Spinal cord (tissue), 10 donors: ENCODE measurements around the gene SLC1A2. TPM values are rescaled to one million over a fixed set of nuclear protein-coding genes. Genes with fewer than 3 reads are reported as not detected.

ENCODE experiments used
- DNase-seq, 6 donors: peaks; one replicate each; pipeline versions ENCODE4 v3.0.0 to v3.0.0-alpha.2; 2013 to 2015; ENCODE audit warnings: low spot score in 6 of 6, low read depth in 4 of 6
- H3K27ac ChIP-seq: one replicate; pipeline ENCODE4 v1.5.1; 2013; ENCODE audit warnings: low read depth, low read length, control low read depth
- H3K27me3 ChIP-seq: one replicate; pipeline ENCODE4 v1.6.1; 2013; ENCODE audit warnings: low read length; ENCODE audit not compliant: control insufficient read depth, insufficient read depth
- H3K36me3 ChIP-seq: one replicate; pipeline ENCODE4 v1.6.1; 2013; ENCODE audit warnings: low read length; ENCODE audit not compliant: control insufficient read depth, insufficient read depth
- H3K4me1 ChIP-seq: one replicate; pipeline ENCODE4 v1.6.1; 2013; ENCODE audit warnings: low read length; ENCODE audit not compliant: control insufficient read depth, insufficient read depth
- H3K4me3 ChIP-seq: one replicate; pipeline ENCODE4 v1.5.1; 2013; ENCODE audit warnings: low read depth, low read length, control low read depth
- H3K9me3 ChIP-seq: one replicate; pipeline ENCODE4 v1.6.1; 2013; ENCODE audit warnings: low read length; ENCODE audit not compliant: control insufficient read depth, insufficient read depth
- WGBS: methylation state at CpG from one replicate; pipeline ENCODE4 v1.1.5; 2013; ENCODE audit warnings: missing lambda C conversion rate; ENCODE audit not compliant: insufficient coverage; 5-methylcytosine and 5-hydroxymethylcytosine counted together
- polyA plus RNA-seq, 2 donors: library from polyadenylated mRNA; unstranded; fragments of 120-200 nt; gene quantifications; one replicate each; pipeline ENCODE4 v1.2.1, GENCODE V29; 2013; ENCODE audit not compliant: insufficient read length in 2 of 2
- total RNA-seq, 2 donors: library from RNA; depleted of rRNA in 1 of 2; stranded (reverse); fragments of 120-200 nt in 1 of 2; fragments of >200 nt in 1 of 2; gene quantifications; one replicate each; pipeline versions ENCODE4 v1.2.3 to v1.2.4, GENCODE V29; 2013 to 2014
- donor health status: healthy.

The SLC1A2 gene
- total and polyA plus RNA-seq, 4 donors: 87.4 to 270 (median 196) TPM

GRCh38 chr11:35323076-35323868, 96.1 kb downstream of the SLC1A2 start:
- 80% methylated on average over 6 of the region's 9 CpGs for WGBS

GRCh38 chr11:35322318-35322979, 96.9 kb downstream of the SLC1A2 start:
- no peak for DNase-seq

More at GRCh38 chr11:35323076-35323868, 96.1 kb downstream of the SLC1A2 start:
- Histone ChIP-seq H3K27me3 (no peaks in the 10 kb centered on the region), H3K27ac (no peak overlapping the region), H3K9me3 (no peaks in the 10 kb centered on the region), H3K4me3 (no peak overlapping the region), H3K36me3 (no peaks in the 10 kb centered on the region), H3K4me1 (peaks cover 12% of the 10 kb centered on the region)
- DNase-seq: no peak

GRCh38 chr11:35321532-35322317, 97.6 kb downstream of the SLC1A2 start:
- Histone ChIP-seq H3K4me1 (peaks cover 12% of the 10 kb centered on the region), H3K27ac (no peak overlapping the region), H3K36me3 (peaks cover 6% of the 10 kb centered on the region), H3K4me3 (no peak overlapping the region), H3K9me3 (no peaks in the 10 kb centered on the region), H3K27me3 (no peaks in the 10 kb centered on the region)
- 68% methylated on average over 5 of the region's 11 CpGs for WGBS
- peak in 2 of 6 donors; percentile 50 to 55 for DNase-seq

More at GRCh38 chr11:35322318-35322979, 96.9 kb downstream of the SLC1A2 start:
- H3K9me3 ChIP-seq: no peaks in the 10 kb centered on the region
- H3K4me3 ChIP-seq: no peak overlapping the region
- no peak overlapping the region for H3K27ac ChIP-seq
- H3K36me3 ChIP-seq: peaks cover under 1% of the 10 kb centered on the region
- H3K27me3 ChIP-seq: no peaks in the 10 kb centered on the region
- H3K4me1 ChIP-seq: peaks cover 12% of the 10 kb centered on the region
- 86% methylated on average over 1 of the region's 3 CpGs for WGBS

GRCh38 chr11:35321111-35321510, 98.2 kb downstream of the SLC1A2 start:
- peaks cover 12% of the 10 kb centered on the region for H3K4me1 ChIP-seq
- WGBS: no CpG with 5 or more reads among the region's 2 CpGs

GRCh38 chr11:35318977-35319925, 100.1 kb downstream of the SLC1A2 start:
- Histone ChIP-seq H3K4me3 (no peak overlapping the region), H3K9me3 (no peaks in the 10 kb centered on the region), H3K27ac (peak overlapping the region; percentile 40), H3K36me3 (peaks cover 17% of the 10 kb centered on the region), H3K27me3 (no peaks in the 10 kb centered on the region), H3K4me1 (peaks cover 8% of the 10 kb centered on the region)
- WGBS: no CpG with 5 or more reads among the region's 5 CpGs
- DNase-seq: peak in 4 of 6 donors; percentile 28 to 81 (median 50)

More at GRCh38 chr11:35321111-35321510, 98.2 kb downstream of the SLC1A2 start:
- no peaks in the 10 kb centered on the region for H3K27me3 ChIP-seq
- no peak overlapping the region for H3K27ac ChIP-seq
- no peak for DNase-seq
- peaks cover 9% of the 10 kb centered on the region for H3K36me3 ChIP-seq
- H3K4me3 ChIP-seq: no peak overlapping the region
- no peaks in the 10 kb centered on the region for H3K9me3 ChIP-seq

GRCh38 chr11:35318309-35318708, 101.0 kb downstream of the SLC1A2 start:
- peaks cover 8% of the 10 kb centered on the region for H3K4me1 ChIP-seq
- WGBS: 100% methylated on average over 1 of the region's 1 CpG
- H3K27me3 ChIP-seq: no peaks in the 10 kb centered on the region
- H3K27ac ChIP-seq: no peak overlapping the region
- H3K9me3 ChIP-seq: no peaks in the 10 kb centered on the region
- no peak for DNase-seq
- H3K4me3 ChIP-seq: no peak overlapping the region
- peaks cover 25% of the 10 kb centered on the region for H3K36me3 ChIP-seq

- WGBS: 85% methylated on average over 5 of the region's 7 CpGs
- no peak for DNase-seq
Observed at GRCh38 chr11:35317253-35317652, 102.1 kb downstream of the SLC1A2 start.

GRCh38 chr11:35316161-35316560, 103.2 kb downstream of the SLC1A2 start:
- Histone ChIP-seq H3K36me3 (peaks cover 38% of the 10 kb centered on the region), H3K4me3 (no peak overlapping the region), H3K27ac (no peak overlapping the region), H3K4me1 (peaks cover 8% of the 10 kb centered on the region), H3K27me3 (no peaks in the 10 kb centered on the region), H3K9me3 (no peaks in the 10 kb centered on the region)
- no peak for DNase-seq
- WGBS: 90% methylated on average over 1 of the region's 2 CpGs

More at GRCh38 chr11:35317253-35317652, 102.1 kb downstream of the SLC1A2 start:
- peaks cover 8% of the 10 kb centered on the region for H3K4me1 ChIP-seq
- no peaks in the 10 kb centered on the region for H3K27me3 ChIP-seq
- H3K27ac ChIP-seq: no peak overlapping the region
- no peak overlapping the region for H3K4me3 ChIP-seq
- peaks cover 29% of the 10 kb centered on the region for H3K36me3 ChIP-seq
- H3K9me3 ChIP-seq: no peaks in the 10 kb centered on the region
